HEK293 (cell line): Measurements from ENCODE around the gene BMAL1.

ENCODE experiments used
- CTCF ChIA-PET: fragments of 350-600 bp; formaldehyde crosslinking; extraction: SDS; loops from one replicate; lab custom pipeline; 2021; ENCODE audit warnings: antibody characterized with exemption; lab: Yijun Ruan, JAX
- POLR2A ChIA-PET: fragments of 300-600 bp; formaldehyde crosslinking; extraction: SDS; loops from one replicate; lab custom pipeline; 2020; ENCODE audit warnings: antibody characterized with exemption, inconsistent platforms; lab: Yijun Ruan, JAX
- H3K27ac ChIP-seq: fragments of 200-500 bp; sonication (Bioruptor generic); 2 replicates; pipeline ENCODE4 v1.5.1; 2014; ENCODE audit warnings: low read depth, low read length, control low read depth, inconsistent platforms; ENCODE audit errors: extremely low read depth
- H3K36me3 ChIP-seq, 2 experiments: fragments of 200-500 bp in 1 of 2; sonication (Bioruptor generic) in 1 of 2; 1 replicate in 1 of 2; 2 replicates in 1 of 2; pipeline ENCODE4 v1.5.1; 2014 to 2017; ENCODE audit warnings: inconsistent platforms in 2 of 2, low read length in 2 of 2; ENCODE audit not compliant: control insufficient read depth in 2 of 2, insufficient read depth in 1 of 2
- H3K4me1 ChIP-seq: fragments of 200-500 bp; sonication (Bioruptor generic); 2 replicates; pipeline ENCODE4 v1.5.1; 2014; ENCODE audit warnings: mild to moderate bottlenecking, low read length, inconsistent platforms; ENCODE audit not compliant: control insufficient read depth, insufficient read depth
- H3K4me3 ChIP-seq: 2 replicates; pipeline ENCODE4 v1.5.1; 2011; ENCODE audit warnings: low read depth, mild to moderate bottlenecking, control low read depth, low read length, moderate library complexity
- H3K9me3 ChIP-seq: fragments of 200-500 bp; sonication (Bioruptor generic); 2 replicates; pipeline ENCODE4 v1.5.1; 2014; ENCODE audit warnings: low read depth, low read length, inconsistent platforms; ENCODE audit not compliant: control insufficient read depth, insufficient read depth
- EGR2 ChIP-seq: fragments of 450-650 bp; formaldehyde crosslinking; IDR thresholded peaks from 2 replicates; pipeline ENCODE4 v1.5.1; 2016; ENCODE audit warnings: low read depth, missing biosample characterization, missing genetic modification characterization
- GLIS2 ChIP-seq: fragments of 450-650 bp; formaldehyde crosslinking; IDR thresholded peaks from 2 replicates; pipeline ENCODE4 v1.5.1; 2016; ENCODE audit warnings: missing biosample characterization, missing genetic modification characterization
- HOXC10 ChIP-seq: sonication (generic); formaldehyde crosslinking; IDR thresholded peaks from 2 replicates; pipeline ENCODE4 v1.8.1; 2023; ENCODE audit warnings: mild to moderate bottlenecking, missing genetic modification reagents
- MEIS1 ChIP-seq: sonication (generic); formaldehyde crosslinking; IDR thresholded peaks from 2 replicates; pipeline ENCODE4 v1.8.1; 2022; ENCODE audit warnings: missing genetic modification reagents, mild to moderate bottlenecking, borderline replicate concordance
- MZF1 ChIP-seq: fragments of 450-650 bp; formaldehyde crosslinking; IDR thresholded peaks from 2 replicates; pipeline ENCODE4 v1.5.1; 2017; ENCODE audit warnings: missing biosample characterization, missing genetic modification characterization, borderline replicate concordance
- OSR2 ChIP-seq: fragments of 450-650 bp; formaldehyde crosslinking; IDR thresholded peaks from 2 replicates; pipeline ENCODE4 v1.5.1; 2016; ENCODE audit warnings: missing biosample characterization, missing genetic modification characterization
- SETDB1 ChIP-seq: IDR thresholded peaks from one replicate; pipeline ENCODE4 v1.6.1; 2017; ENCODE audit warnings: mild to moderate bottlenecking, low read length, moderate library complexity, mixed read lengths; ENCODE audit not compliant: insufficient read length
- ZBTB7A ChIP-seq: fragments of 450-650 bp; formaldehyde crosslinking; IDR thresholded peaks from 2 replicates; pipeline ENCODE4 v1.5.1; 2016; ENCODE audit warnings: low read depth, missing biosample characterization, missing genetic modification characterization
- ZFP69B ChIP-seq: fragments of 450-650 bp; formaldehyde crosslinking; IDR thresholded peaks from 2 replicates; pipeline ENCODE4 v1.5.1; 2016; ENCODE audit warnings: missing biosample characterization, missing genetic modification characterization
- ZNF223 ChIP-seq: fragments of 450-650 bp; formaldehyde crosslinking; IDR thresholded peaks from 2 replicates; pipeline ENCODE4 v1.5.1; 2016; ENCODE audit warnings: missing biosample characterization, missing genetic modification characterization
- ZNF354C ChIP-seq: fragments of 450-650 bp; formaldehyde crosslinking; IDR thresholded peaks from 2 replicates; pipeline ENCODE4 v1.5.1; 2016; ENCODE audit warnings: missing biosample characterization, missing genetic modification characterization, low read depth, borderline replicate concordance
- ZNF366 ChIP-seq: fragments of 450-650 bp; formaldehyde crosslinking; conservative IDR thresholded peaks from 2 replicates; pipeline ENCODE4 v1.5.1; 2016; ENCODE audit warnings: missing biosample characterization, missing genetic modification characterization
- ZNF37A ChIP-seq: fragments of 450-650 bp; IDR thresholded peaks from 2 replicates; pipeline ENCODE4 v1.5.1; 2018; ENCODE audit warnings: missing biosample characterization, missing genetic modification characterization
- ZNF624 ChIP-seq: fragments of 450-650 bp; formaldehyde crosslinking; IDR thresholded peaks from 2 replicates; pipeline ENCODE4 v1.5.1; 2017; ENCODE audit warnings: missing biosample characterization, missing genetic modification characterization
- ZNF658 ChIP-seq: fragments of 450-650 bp; formaldehyde crosslinking; IDR thresholded peaks from 2 replicates; pipeline ENCODE4; 2016; ENCODE audit warnings: missing biosample characterization, missing genetic modification characterization
- ZNF664 ChIP-seq: fragments of 450-650 bp; formaldehyde crosslinking; IDR thresholded peaks from 2 replicates; pipeline ENCODE4 v1.5.1; 2016; ENCODE audit warnings: missing biosample characterization, missing genetic modification characterization
- ZNF747 ChIP-seq: fragments of 450-650 bp; formaldehyde crosslinking; IDR thresholded peaks from 2 replicates; pipeline ENCODE4 v1.5.1; 2016; ENCODE audit warnings: missing biosample characterization, missing genetic modification characterization
- ZNF777 ChIP-seq: fragments of 450-650 bp; formaldehyde crosslinking; IDR thresholded peaks from 2 replicates; pipeline ENCODE4 v1.5.1; 2017; ENCODE audit warnings: missing biosample characterization, missing genetic modification characterization, borderline replicate concordance
- ZNF792 ChIP-seq: fragments of 450-650 bp; formaldehyde crosslinking; IDR thresholded peaks from 2 replicates; pipeline ENCODE4 v1.5.1; 2016; ENCODE audit warnings: missing biosample characterization, missing genetic modification characterization
- ZXDB ChIP-seq: fragments of 450-650 bp; formaldehyde crosslinking; IDR thresholded peaks from 2 replicates; pipeline ENCODE4 v1.5.1; 2016; ENCODE audit warnings: missing biosample characterization, missing genetic modification characterization
- TF ChIP-seq, protein P1 (sequence below): fragments of 450-650 bp; formaldehyde crosslinking; conservative IDR thresholded peaks from 2 replicates; pipeline ENCODE4 v1.5.1; 2016; ENCODE audit warnings: low read depth, missing biosample characterization, missing genetic modification characterization

BMAL1 gene

DNA sequence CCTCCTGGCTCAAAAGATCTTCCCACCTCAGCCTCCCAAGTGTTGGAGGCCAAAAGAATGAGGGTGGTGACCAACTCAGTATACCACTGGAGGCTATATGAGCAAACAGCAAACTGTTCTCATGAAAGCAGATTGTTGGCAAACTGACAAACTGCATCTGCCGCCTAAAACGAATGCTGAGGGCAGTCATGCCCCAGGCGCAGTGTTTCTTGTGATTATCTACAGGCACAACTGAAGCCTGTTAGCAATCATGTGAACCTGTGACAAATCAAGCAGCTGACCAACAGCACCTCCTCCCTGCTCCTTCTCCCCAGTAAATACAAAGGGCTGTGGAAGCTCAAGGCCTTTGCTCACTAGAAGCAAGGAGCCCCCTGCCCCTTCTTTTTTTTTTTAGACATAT is 137.6 kb downstream of the BMAL1 start:
- no peaks in the 10 kb centered on the region for H3K9me3 ChIP-seq
- CTCF ChIA-PET = no interaction called here
- no peak for TF ChIP-seq HOXC10 (CRISPR knock-in tag)
- TF ChIP-seq ZNF777 (tag by site-specific recombination) = no peak
- TF ChIP-seq ZNF624 (tag by site-specific recombination) = no peak
- TF ChIP-seq ZNF658 (tag by site-specific recombination) = no peak
- TF ChIP-seq OSR2 (tag by site-specific recombination) = no peak
- TF ChIP-seq ZNF37A (tag by site-specific recombination) = no peak
- no peak for TF ChIP-seq MEIS1 (CRISPR knock-in tag)
- TF ChIP-seq ZFP69B = no peak
- no peak for TF ChIP-seq ZBTB7A (tag by site-specific recombination)
- TF ChIP-seq ZNF747 (tag by site-specific recombination) = no peak
- no peak for TF ChIP-seq ZNF366 (tag by site-specific recombination)
- no peak for TF ChIP-seq MZF1 (tag by site-specific recombination)
- no peak for TF ChIP-seq EGR2
- TF ChIP-seq, protein P1, sequence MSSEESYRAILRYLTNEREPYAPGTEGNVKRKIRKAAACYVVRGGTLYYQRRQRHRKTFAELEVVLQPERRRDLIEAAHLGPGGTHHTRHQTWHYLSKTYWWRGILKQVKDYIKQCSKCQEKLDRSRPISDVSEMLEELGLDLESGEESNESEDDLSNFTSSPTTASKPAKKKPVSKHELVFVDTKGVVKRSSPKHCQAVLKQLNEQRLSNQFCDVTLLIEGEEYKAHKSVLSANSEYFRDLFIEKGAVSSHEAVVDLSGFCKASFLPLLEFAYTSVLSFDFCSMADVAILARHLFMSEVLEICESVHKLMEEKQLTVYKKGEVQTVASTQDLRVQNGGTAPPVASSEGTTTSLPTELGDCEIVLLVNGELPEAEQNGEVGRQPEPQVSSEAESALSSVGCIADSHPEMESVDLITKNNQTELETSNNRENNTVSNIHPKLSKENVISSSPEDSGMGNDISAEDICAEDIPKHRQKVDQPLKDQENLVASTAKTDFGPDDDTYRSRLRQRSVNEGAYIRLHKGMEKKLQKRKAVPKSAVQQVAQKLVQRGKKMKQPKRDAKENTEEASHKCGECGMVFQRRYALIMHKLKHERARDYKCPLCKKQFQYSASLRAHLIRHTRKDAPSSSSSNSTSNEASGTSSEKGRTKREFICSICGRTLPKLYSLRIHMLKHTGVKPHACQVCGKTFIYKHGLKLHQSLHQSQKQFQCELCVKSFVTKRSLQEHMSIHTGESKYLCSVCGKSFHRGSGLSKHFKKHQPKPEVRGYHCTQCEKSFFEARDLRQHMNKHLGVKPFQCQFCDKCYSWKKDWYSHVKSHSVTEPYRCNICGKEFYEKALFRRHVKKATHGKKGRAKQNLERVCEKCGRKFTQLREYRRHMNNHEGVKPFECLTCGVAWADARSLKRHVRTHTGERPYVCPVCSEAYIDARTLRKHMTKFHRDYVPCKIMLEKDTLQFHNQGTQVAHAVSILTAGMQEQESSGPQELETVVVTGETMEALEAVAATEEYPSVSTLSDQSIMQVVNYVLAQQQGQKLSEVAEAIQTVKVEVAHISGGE (tag by site-specific recombination) = no peak
- no peak for TF ChIP-seq SETDB1
- TF ChIP-seq ZNF354C (tag by site-specific recombination) = no peak
- TF ChIP-seq, all 188 proteins: peak for 0
- H3K4me3 ChIP-seq = no peak overlapping the region
- POLR2A ChIA-PET = no interaction called here
- H3K27ac ChIP-seq = no peak overlapping the region
- no peaks in the 10 kb centered on the region for H3K4me1 ChIP-seq
- H3K36me3 ChIP-seq = peaks cover 4 to 38% of the 10 kb centered on the region in 2 experiments

GRCh38 chr11:13421561-13421960 is 144.0 kb downstream of the BMAL1 start:
- H3K36me3 ChIP-seq = peaks cover 0 to 9% of the 10 kb centered on the region in 2 experiments; a peak in 1 of 3 replicates

More at GRCh38 chr11:13421561-13421960, 144.0 kb downstream of the BMAL1 start:
- ChIA-PET CTCF (interaction anchor here (0.5 kb wide), 1 partner anchor 370 kb away, joined by 3 read pairs; no protein-coding TSS in a partner anchor), POLR2A (no interaction called here)
- TF ChIP-seq ZNF624 (tag by site-specific recombination) (no peak), ZNF664 (tag by site-specific recombination) (no peak), ZXDB (tag by site-specific recombination) (no peak), ZNF792 (tag by site-specific recombination) (no peak), ZNF223 (tag by site-specific recombination) (no peak), GLIS2 (tag by site-specific recombination) (no peak)
- TF ChIP-seq, protein P1 (tag by site-specific recombination) = no peak
- Histone ChIP-seq H3K27ac (no peak overlapping the region), H3K9me3 (no peaks in the 10 kb centered on the region), H3K4me3 (no peak overlapping the region), H3K4me1 (no peaks in the 10 kb centered on the region)
